ENCODE results near the gene TPM1.

- TF ChIP-seq CTCF (IDR thresholded peaks at IDR 0.05) (no peak), POLR2AphosphoS5 (IDR thresholded peaks at IDR 0.05) (no peak), POLR2A (IDR thresholded peaks at IDR 0.05) (no peak)
Observed at GRCh38 chr15:63045465-63045840, 2.9 kb downstream of the TPM1 start.

All from prostate gland (tissue), 2 donors.